H1 (cell line): Measurements from ENCODE around the gene WBP11. TPM values are rescaled to one million over a fixed set of nuclear protein-coding genes. Genes with fewer than 3 reads are reported as not detected.

ENCODE experiments used
- CTCF ChIA-PET: fragments of 300-600 bp; sonication (Branson Sonifier 250); formaldehyde crosslinking; loops from one replicate; lab custom pipeline; 2021; ENCODE audit not compliant: partially characterized antibody; lab: Charles Lee
- POLR2A ChIA-PET: fragments of 300-600 bp; sonication (Branson Sonifier 250); formaldehyde crosslinking; loops from one replicate; lab custom pipeline; 2021; ENCODE audit warnings: inconsistent platforms; ENCODE audit not compliant: partially characterized antibody; lab: Charles Lee
- DNase-seq, 2 experiments: peaks; one replicate each; pipeline versions ENCODE4 v3.0.0 to v3.0.0-alpha.2; 2010 to 2022; ENCODE audit warnings: low spot score in 2 of 2, low read depth in 1 of 2, mixed read lengths in 1 of 2
- FAIRE-seq: peaks from 2 replicates; lab custom pipeline; 2011; peaks lifted over from hg19 to GRCh38; lab: Jason Lieb, UNC
- H2AFZ ChIP-seq: 2 replicates; pipeline ENCODE4 v1.8.1; 2012; ENCODE audit warnings: low read length, inconsistent platforms
- H2AK5ac ChIP-seq: 2 replicates; pipeline ENCODE4 v1.6.1; 2013; ENCODE audit warnings: low read depth, low read length
- H2BK120ac ChIP-seq: replicated peaks from 2 replicates; pipeline ENCODE3; 2013; ENCODE audit warnings: low read depth, low read length, inconsistent platforms
- H2BK12ac ChIP-seq: 2 replicates; pipeline ENCODE4 v1.6.1; 2013; ENCODE audit warnings: low read depth, low read length
- H2BK15ac ChIP-seq: 2 replicates; pipeline ENCODE4 v1.6.1; 2013; ENCODE audit warnings: low read length
- H2BK20ac ChIP-seq: 2 replicates; pipeline ENCODE4 v1.6.1; 2013; ENCODE audit warnings: low read length
- H2BK5ac ChIP-seq: 2 replicates; pipeline ENCODE4 v1.6.1; 2013; ENCODE audit warnings: low read depth, low read length
- H3K14ac ChIP-seq: 2 replicates; pipeline ENCODE4 v1.6.1; 2013; ENCODE audit warnings: inconsistent platforms; ENCODE audit not compliant: insufficient read length
- H3K18ac ChIP-seq: 2 replicates; pipeline ENCODE4 v1.6.1; 2013; ENCODE audit warnings: low read length; ENCODE audit errors: extremely low read depth
- H3K23ac ChIP-seq: 2 replicates; pipeline ENCODE4 v1.6.1; 2013; ENCODE audit warnings: inconsistent platforms; ENCODE audit not compliant: insufficient read length
- H3K23me2 ChIP-seq: 2 replicates; pipeline ENCODE4 v1.6.1; 2013; ENCODE audit warnings: low read depth, low read length
- H3K27ac ChIP-seq: 2 replicates; pipeline ENCODE4 v1.6.1; 2011; ENCODE audit warnings: low read depth, low read length, inconsistent platforms
- H3K27me3 ChIP-seq, 4 experiments: replicated peaks in 1 of 4; 1 replicate in 1 of 4; 2 replicates in 3 of 4; pipeline versions ENCODE4 v1.6.1 to v1.8.1; 2011 to 2013; ENCODE audit warnings: low read length in 3 of 4, mild to moderate bottlenecking in 3 of 4, inconsistent platforms in 2 of 4, mixed read lengths in 2 of 4, moderate library complexity in 1 of 4; ENCODE audit not compliant: control insufficient read depth in 3 of 4, insufficient read depth in 3 of 4; ENCODE audit errors: extremely low read depth in 1 of 4
- H3K36me3 ChIP-seq, 4 experiments: 2 replicates each; pipeline versions ENCODE4 v1.6.1 to v1.8.1; 2011 to 2013; ENCODE audit warnings: mild to moderate bottlenecking in 4 of 4, low read length in 3 of 4, moderate library complexity in 2 of 4, control low read depth in 1 of 4, inconsistent platforms in 1 of 4; ENCODE audit not compliant: insufficient read depth in 4 of 4, control insufficient read depth in 2 of 4
- H3K4ac ChIP-seq: replicated peaks from 2 replicates; pipeline ENCODE3; 2013; ENCODE audit warnings: low read length, low read depth, mixed read lengths, inconsistent platforms; ENCODE audit not compliant: insufficient read length
- H3K4me1 ChIP-seq, 4 experiments: replicated peaks in 1 of 4; 1 replicate in 1 of 4; 2 replicates in 3 of 4; pipeline versions ENCODE4 v1.6.1 to v1.8.1; 2011 to 2013; ENCODE audit warnings: low read length in 3 of 4, inconsistent platforms in 2 of 4, mixed read lengths in 1 of 4; ENCODE audit not compliant: insufficient read depth in 4 of 4, control insufficient read depth in 3 of 4
- H3K4me2 ChIP-seq, 2 experiments: 2 replicates each; pipeline versions ENCODE4 v1.6.1 to v1.8.1; 2011 to 2013; ENCODE audit warnings: low read depth in 2 of 2, low read length in 2 of 2, control low read depth in 1 of 2, inconsistent platforms in 1 of 2, mild to moderate bottlenecking in 1 of 2; ENCODE audit not compliant: insufficient read depth in 1 of 2
- H3K4me3 ChIP-seq, 4 experiments: fragments of 200-600, 300-600 bp in 1 of 4; sonication (generic), shearing (Covaris generic), sonication (Bioruptor Twin) in 1 of 4; 2 replicates each; pipeline versions ENCODE4 v1.5.1 to v1.8.1; 2011 to 2016; ENCODE audit warnings: low read length in 4 of 4, low read depth in 3 of 4, control low read depth in 2 of 4, inconsistent platforms in 2 of 4, mild to moderate bottlenecking in 2 of 4, mixed read lengths in 1 of 4, moderate library complexity in 1 of 4; ENCODE audit not compliant: insufficient read depth in 2 of 4; ENCODE audit errors: extremely low read depth in 1 of 4
- H3K56ac ChIP-seq: replicated peaks from 2 replicates; pipeline ENCODE3; 2013; ENCODE audit warnings: low read depth, mild to moderate bottlenecking, mixed read lengths, low read length, inconsistent platforms; ENCODE audit not compliant: insufficient read length
- H3K79me1 ChIP-seq: 2 replicates; pipeline ENCODE4 v1.6.1; 2013; ENCODE audit warnings: low read depth, low read length, control low read depth
- H3K79me2 ChIP-seq, 2 experiments: 2 replicates each; pipeline versions ENCODE4 v1.6.1 to v1.8.1; 2012 to 2013; ENCODE audit warnings: low read length in 2 of 2, mild to moderate bottlenecking in 2 of 2, inconsistent platforms in 1 of 2; ENCODE audit not compliant: insufficient read depth in 2 of 2, control insufficient read depth in 1 of 2
- H3K9ac ChIP-seq, 4 experiments: replicated peaks in 1 of 4; 1 replicate in 1 of 4; 2 replicates in 3 of 4; pipeline versions ENCODE4 v1.6.1 to v1.8.1; 2011 to 2013; ENCODE audit warnings: low read depth in 3 of 4, low read length in 3 of 4, control low read depth in 2 of 4, mild to moderate bottlenecking in 2 of 4, moderate library complexity in 2 of 4, inconsistent platforms in 1 of 4; ENCODE audit errors: extremely low read depth in 1 of 4
- H3K9me3 ChIP-seq, 2 experiments: 2 replicates each; pipeline versions ENCODE4 v1.6.1 to v1.8.1; 2012 to 2013; ENCODE audit warnings: mild to moderate bottlenecking in 2 of 2, moderate library complexity in 2 of 2, control low read depth in 1 of 2, inconsistent platforms in 1 of 2, low read depth in 1 of 2, low read length in 1 of 2, mixed read lengths in 1 of 2; ENCODE audit not compliant: insufficient read depth in 2 of 2
- H4K20me1 ChIP-seq, 2 experiments: replicated peaks in 1 of 2; 2 replicates each; pipeline versions ENCODE3 to v1.8.1; 2011 to 2013; ENCODE audit warnings: inconsistent platforms in 2 of 2, low read length in 2 of 2, mild to moderate bottlenecking in 1 of 2; ENCODE audit not compliant: insufficient read depth in 2 of 2, control insufficient read depth in 1 of 2
- H4K5ac ChIP-seq: 2 replicates; pipeline ENCODE4 v1.6.1; 2013; ENCODE audit warnings: low read length, low read depth, mixed read lengths, inconsistent platforms; ENCODE audit not compliant: insufficient read length
- H4K8ac ChIP-seq: 2 replicates; pipeline ENCODE4 v1.8.0; 2013; ENCODE audit warnings: mild to moderate bottlenecking, moderate library complexity, low read length, inconsistent platforms; ENCODE audit not compliant: insufficient read depth; ENCODE audit errors: extremely low read depth
- H4K91ac ChIP-seq: replicated peaks from 2 replicates; pipeline ENCODE3; 2013; ENCODE audit warnings: low read length, mixed read lengths, inconsistent platforms; ENCODE audit not compliant: insufficient read length
- ATF3 ChIP-seq: IDR thresholded peaks from 2 replicates; pipeline ENCODE4 v1.6.1; 2011; ENCODE audit warnings: low read depth, mild to moderate bottlenecking, low read length; ENCODE audit not compliant: insufficient read depth
- EZH2 ChIP-seq: fragments of 200-600 bp; sonication (generic); IDR thresholded peaks from 2 replicates; pipeline ENCODE4 v1.7.1; 2012; ENCODE audit warnings: low read depth, mild to moderate bottlenecking, moderate library complexity, low read length, inconsistent platforms; ENCODE audit not compliant: severe bottlenecking
- GABPA ChIP-seq: IDR thresholded peaks from 2 replicates; pipeline ENCODE4 v1.6.1; 2011; ENCODE audit warnings: mild to moderate bottlenecking, low read length, moderate library complexity, borderline replicate concordance; ENCODE audit not compliant: insufficient read depth
- KDM4A ChIP-seq: IDR thresholded peaks from one replicate; pipeline ENCODE4 v1.7.1; 2012; ENCODE audit warnings: low read depth, mild to moderate bottlenecking, moderate library complexity, low read length, inconsistent platforms; ENCODE audit not compliant: severe bottlenecking
- MAFK ChIP-seq: IDR thresholded peaks from 2 replicates; pipeline ENCODE4 v1.6.1; 2012; ENCODE audit warnings: low read depth, mild to moderate bottlenecking, improper control_type of control experiment, low read length
- MAX ChIP-seq: IDR thresholded peaks from 2 replicates; pipeline ENCODE4 v1.6.1; 2012; ENCODE audit warnings: inconsistent platforms
- PHF8 ChIP-seq: fragments of 200-600 bp; sonication (generic); conservative IDR thresholded peaks from 2 replicates; pipeline ENCODE4 v1.7.1; 2012; ENCODE audit warnings: low read depth, mild to moderate bottlenecking, inconsistent platforms, low read length, moderate library complexity
- POLR2AphosphoS5 ChIP-seq: IDR thresholded peaks from 2 replicates; pipeline ENCODE4 v1.6.1; 2011; ENCODE audit warnings: low read depth, low read length
- RAD21 ChIP-seq, 2 experiments: IDR thresholded peaks in 1 of 2; conservative IDR thresholded peaks in 1 of 2; 2 replicates each; pipeline ENCODE4 v1.6.1; 2011; ENCODE audit warnings: low read depth in 2 of 2, low read length in 2 of 2, improper control_type of control experiment in 1 of 2, inconsistent platforms in 1 of 2, mild to moderate bottlenecking in 1 of 2, moderate library complexity in 1 of 2
- RFX5 ChIP-seq: IDR thresholded peaks from 2 replicates; pipeline ENCODE4 v1.6.1; 2011; ENCODE audit warnings: low read depth, low read length, improper control_type of control experiment, borderline replicate concordance
- SP2 ChIP-seq: IDR thresholded peaks from 2 replicates; pipeline ENCODE4 v1.6.1; 2012; ENCODE audit warnings: mild to moderate bottlenecking, low read length, inconsistent platforms
- WGBS, 2 experiments: shearing (Covaris generic) in 1 of 2; methylation state at CpG; one replicate each; pipeline versions ENCODE4 v1.1.6 to v1.1.7; 2013 to 2015; ENCODE audit warnings: low lambda C conversion rate in 2 of 2, mixed read lengths in 2 of 2, inconsistent platforms in 1 of 2, low coverage in 1 of 2, missing lambda C conversion rate in 1 of 2; ENCODE audit not compliant: insufficient replicate concordance in 2 of 2, insufficient coverage in 1 of 2, insufficient read length in 1 of 2; ENCODE audit errors: extremely low coverage in 1 of 2, missing lambda C conversion rate in 1 of 2; 5-methylcytosine and 5-hydroxymethylcytosine counted together
- polyA plus RNA-seq, 7 experiments: library from polyadenylated mRNA; depleted of rRNA in 3 of 7; stranded (reverse) in 5 of 7; unstranded in 2 of 7; fragments of >200 nt in 5 of 7; fragments of 200-250 nt in 2 of 7; gene quantifications; 1 replicate in 5 of 7; 2 replicates in 1 of 7; 4 replicates in 1 of 7; pipeline versions ENCODE4 v1.2.1 to v1.2.3, GENCODE V29; 2011 to 2013; ENCODE audit warnings: missing spikeins in 2 of 7, mixed read lengths in 2 of 7
- total RNA-seq: library from RNA; stranded (reverse); fragmentation: NEBNext Ultra II Directional; extraction: Animal tissue kit (Norgen Biotek cat#: 25700); gene quantifications from 2 replicates; pipeline ENCODE4 v1.2.1, GENCODE V29; 2021

WBP11 gene
- total and polyA plus RNA-seq, 2 of the 8 experiments (the other 6 are each of a cell fraction or from before 2014, with no cell fraction given), result 22.1 to 134 TPM

- H4K8ac ChIP-seq, result no peak overlapping the region
- no peaks in the 10 kb centered on the region for H3K23me2 ChIP-seq
- CTCF ChIA-PET, result interaction anchor here (0.7 to 5.2 kb wide), 25 partner anchors 9 to 712 kb away, joined by 3 to 35 read pairs (median 4); partner anchors contain the start of genes ART4 and RERG
- H4K20me1 ChIP-seq, result no peaks in the 10 kb centered on the region
- no peak overlapping the region for H3K4me3 ChIP-seq
- H2BK5ac ChIP-seq, result no peak overlapping the region
- H3K14ac ChIP-seq, result no peak overlapping the region
- H4K5ac ChIP-seq, result no peak overlapping the region
- H2AK5ac ChIP-seq, result no peak overlapping the region
- no peak overlapping the region for H3K23ac ChIP-seq
- H2BK15ac ChIP-seq, result no peak overlapping the region
- POLR2A ChIA-PET, result interaction anchor here (0.9 to 1.0 kb wide), 2 partner anchors 36 to 40 kb away, joined by 3 to 4 read pairs; a partner anchor contains a TSS
- H3K36me3 ChIP-seq, result no peaks in the 10 kb centered on the region
- no peak overlapping the region for H3K9ac ChIP-seq
- no peak overlapping the region for H2BK120ac ChIP-seq
- H3K18ac ChIP-seq, result no peak overlapping the region
- no peak overlapping the region for H2BK20ac ChIP-seq
- H3K4ac ChIP-seq, result no peak overlapping the region
- H2BK12ac ChIP-seq, result no peak overlapping the region
- H3K79me2 ChIP-seq, result no peaks in the 10 kb centered on the region
- no peak overlapping the region for H3K4me2 ChIP-seq
- H3K9me3 ChIP-seq, result no peaks in the 10 kb centered on the region
- H4K91ac ChIP-seq, result no peak overlapping the region
- FAIRE-seq, result no peak
- no peaks in the 10 kb centered on the region for H3K4me1 ChIP-seq
- no peak overlapping the region for H3K27ac ChIP-seq
- no peak overlapping the region for H3K56ac ChIP-seq
- no peak overlapping the region for H2AFZ ChIP-seq
- H3K27me3 ChIP-seq, result no peaks in the 10 kb centered on the region
- no peaks in the 10 kb centered on the region for H3K79me1 ChIP-seq
- WGBS, 2 experiments, result 78% methylated on average over 1 of the region's 1 CpG; no CpG with 5 or more reads in 1 of the 2 experiments
- no peak for DNase-seq
- TF ChIP-seq SP2 (no peak), MAFK (no peak), PHF8 (no peak), EZH2 (no peak), POLR2AphosphoS5 (no peak), GABPA (no peak), MAX (no peak), KDM4A (no peak), RAD21 (IDR thresholded peaks at IDR 0.05 in 1 of 2, conservative IDR thresholded peaks at IDR 0.05 in 1 of 2; ENCODE audit: low read depth in 2 of 2, low read length in 2 of 2) (peak; percentile 70 to 81), ATF3 (no peak), RFX5 (no peak)
These were observed 7.7 kb upstream of the WBP11 start for GRCh38 chr12:14810953-14811483.
